SW 1271 (cell line): Measurements from ENCODE around the gene MIS18A.
"Not testable (repeated sequence)": the region's sequence is repeated elsewhere in the genome, so short reads cannot be mapped to it uniquely, and the experiment has no call there.

Experiments
- DNase-seq, 2 experiments: peaks; one replicate each; lab custom pipeline; 2025; lab: John Stamatoyannopoulos, UW

Gene MIS18A, protein sequence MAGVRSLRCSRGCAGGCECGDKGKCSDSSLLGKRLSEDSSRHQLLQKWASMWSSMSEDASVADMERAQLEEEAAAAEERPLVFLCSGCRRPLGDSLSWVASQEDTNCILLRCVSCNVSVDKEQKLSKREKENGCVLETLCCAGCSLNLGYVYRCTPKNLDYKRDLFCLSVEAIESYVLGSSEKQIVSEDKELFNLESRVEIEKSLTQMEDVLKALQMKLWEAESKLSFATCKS

DNA sequence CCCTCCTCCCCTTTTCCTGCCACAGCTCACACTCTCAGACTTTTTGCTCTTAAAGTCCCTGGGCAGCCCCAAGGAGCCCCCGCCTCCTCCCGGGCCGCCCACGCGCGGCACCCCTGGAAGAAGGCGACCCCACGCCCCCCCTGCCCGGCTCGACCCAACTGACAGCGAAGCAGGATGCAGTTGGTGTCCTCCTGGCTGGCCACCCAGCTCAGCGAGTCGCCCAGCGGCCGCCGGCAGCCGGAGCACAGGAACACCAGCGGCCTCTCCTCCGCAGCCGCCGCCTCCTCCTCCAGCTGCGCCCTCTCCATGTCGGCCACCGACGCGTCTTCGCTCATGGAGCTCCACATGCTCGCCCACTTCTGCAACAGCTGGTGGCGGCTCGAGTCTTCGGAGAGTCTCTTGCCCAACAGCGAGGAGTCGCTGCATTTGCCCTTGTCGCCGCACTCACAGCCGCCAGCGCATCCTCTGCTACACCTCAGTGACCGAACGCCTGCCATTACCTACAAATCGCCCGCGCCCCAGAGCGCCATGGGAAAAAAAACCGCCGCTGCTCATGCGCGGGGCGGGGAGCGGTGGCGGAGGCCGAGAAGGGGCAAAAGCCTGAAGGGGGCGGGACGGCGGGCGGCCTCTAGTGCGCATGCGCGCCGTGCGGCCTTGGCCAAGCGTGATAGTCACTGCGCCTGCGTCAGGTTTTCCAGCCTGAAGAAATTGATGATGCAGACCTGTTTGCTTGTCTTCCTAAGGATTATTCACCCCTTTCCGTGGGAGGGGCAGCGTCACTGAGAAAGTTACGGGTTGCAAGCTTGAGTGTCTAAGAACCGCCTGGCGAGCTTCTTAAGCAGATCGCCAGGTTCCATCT, at the start of gene MIS18A:
Gene MIS18A, minus strand, starts transcription at position 532 of the 859 bp plus-strand sequence. Its CDS starts 35 bp downstream, at position 497.
- peak; percentile 60 to 89 for DNase-seq

DNA sequence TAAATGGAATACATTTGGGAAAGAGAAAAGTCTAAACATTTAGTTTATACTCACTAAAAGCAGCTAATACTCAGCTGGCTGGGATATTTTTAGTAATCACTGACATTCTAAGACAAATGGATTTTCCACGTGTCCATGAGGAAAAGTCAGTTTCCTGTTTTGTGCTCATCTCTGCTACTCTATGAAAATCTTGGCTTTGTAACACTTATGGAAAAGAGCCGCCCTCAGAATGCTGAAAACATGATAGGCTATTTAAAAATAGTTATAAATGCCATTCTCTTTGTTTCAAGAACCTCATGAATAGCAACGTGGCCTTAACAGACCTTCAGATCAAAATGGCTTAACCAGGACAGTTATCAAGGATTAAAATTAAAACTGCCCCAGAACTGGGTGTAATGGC, 49.7 kb upstream of the MIS18A start:
- no peak for DNase-seq

DNA sequence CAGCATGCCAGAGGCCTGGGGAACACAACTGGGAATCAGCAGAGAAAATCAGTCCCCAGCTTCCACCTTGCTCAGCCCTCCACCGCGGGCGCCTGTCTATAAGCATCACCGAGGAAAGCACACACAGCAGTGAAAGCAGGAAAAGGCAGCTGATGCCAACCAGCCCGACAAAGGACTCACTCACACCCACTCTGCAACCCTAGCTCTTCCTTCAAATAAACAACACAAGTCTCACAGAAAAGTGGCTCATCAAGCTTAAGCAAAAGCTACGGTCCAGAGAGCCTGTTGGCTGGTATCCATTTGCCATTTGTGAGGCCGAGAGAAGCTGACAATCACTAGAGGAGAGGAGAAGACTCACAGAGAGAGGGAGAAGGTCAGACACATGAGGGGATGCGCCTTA, 46.9 kb upstream of the MIS18A start:
- DNase-seq = no peak

DNA sequence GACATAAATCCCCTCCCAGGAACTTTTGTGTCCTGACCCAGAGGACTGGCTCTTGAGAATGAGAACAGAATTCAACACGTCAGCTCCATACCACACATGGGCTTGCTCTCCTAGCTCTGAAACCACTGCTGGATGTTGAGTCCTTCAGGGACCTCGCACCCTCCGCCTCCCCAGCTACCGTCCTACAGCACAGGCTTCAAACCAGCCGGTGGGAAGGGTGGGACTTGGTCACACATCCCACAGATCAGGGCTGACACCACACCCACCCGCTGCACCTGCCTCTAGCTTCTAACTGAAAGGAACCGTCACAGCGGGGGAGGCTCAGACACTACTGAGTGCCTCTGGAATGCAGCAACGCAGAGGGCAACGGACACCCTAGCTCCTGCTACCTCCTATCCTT, 43.8 kb upstream of the MIS18A start:
- DNase-seq = no peak

DNA sequence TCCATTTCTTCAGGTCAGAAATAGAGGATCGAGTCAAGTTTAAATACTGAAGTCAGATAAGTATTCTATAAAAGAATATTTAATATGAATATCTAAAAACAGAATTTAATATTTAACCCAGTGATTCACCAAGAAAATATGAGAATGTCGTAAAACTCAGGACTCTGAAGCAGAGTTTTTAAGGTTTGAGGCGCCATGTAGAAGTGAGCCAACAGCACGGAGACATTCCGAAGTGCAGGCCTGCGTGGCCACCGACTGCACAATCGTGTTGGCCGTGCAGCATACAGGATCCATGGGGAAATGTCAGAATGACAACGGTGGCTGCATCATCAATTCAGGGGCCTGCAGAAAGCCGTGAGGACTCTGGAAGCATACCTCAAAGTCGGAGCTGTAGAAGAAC, 43.3 kb upstream of the MIS18A start:
- no peak for DNase-seq

DNA sequence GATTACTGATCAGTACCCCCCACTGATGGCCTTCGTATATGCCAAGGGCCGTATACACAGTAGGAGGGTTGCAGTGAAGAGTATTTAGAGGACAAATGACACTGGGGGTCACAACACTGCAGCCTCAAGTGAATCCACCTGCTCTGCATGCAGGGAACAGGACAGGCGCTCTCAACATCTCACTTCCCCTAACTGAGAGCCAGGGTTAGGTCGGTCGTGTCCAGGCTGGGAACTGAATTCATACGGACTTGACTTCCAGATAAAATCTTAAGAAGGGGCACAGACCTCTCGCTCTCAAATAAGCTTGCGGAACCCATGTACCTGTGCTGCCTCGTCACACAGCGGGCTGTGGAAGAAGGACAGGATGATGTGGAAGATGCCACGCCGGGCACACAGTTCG, 42.6 kb upstream of the MIS18A start:
- DNase-seq = no peak

DNA sequence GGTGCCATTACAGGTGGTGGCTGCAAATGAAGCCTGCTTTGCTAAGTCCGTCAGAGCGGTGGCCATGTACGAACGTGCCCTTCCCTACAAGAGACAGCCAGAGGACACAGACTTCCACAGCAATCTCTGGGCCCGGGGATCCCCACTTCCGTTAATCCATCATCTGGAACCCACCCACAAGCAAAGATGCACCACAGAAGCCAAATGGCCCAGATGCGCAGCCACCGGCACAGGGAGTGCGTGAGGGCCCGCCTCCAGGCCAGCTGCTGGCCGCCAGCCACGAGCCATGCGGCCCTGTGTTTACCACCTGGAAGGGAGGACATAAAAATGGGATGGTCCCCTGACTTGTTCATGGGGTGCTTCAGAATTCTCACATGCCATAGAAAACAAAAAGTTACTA, 41.9 kb upstream of the MIS18A start:
- DNase-seq = no peak

DNA sequence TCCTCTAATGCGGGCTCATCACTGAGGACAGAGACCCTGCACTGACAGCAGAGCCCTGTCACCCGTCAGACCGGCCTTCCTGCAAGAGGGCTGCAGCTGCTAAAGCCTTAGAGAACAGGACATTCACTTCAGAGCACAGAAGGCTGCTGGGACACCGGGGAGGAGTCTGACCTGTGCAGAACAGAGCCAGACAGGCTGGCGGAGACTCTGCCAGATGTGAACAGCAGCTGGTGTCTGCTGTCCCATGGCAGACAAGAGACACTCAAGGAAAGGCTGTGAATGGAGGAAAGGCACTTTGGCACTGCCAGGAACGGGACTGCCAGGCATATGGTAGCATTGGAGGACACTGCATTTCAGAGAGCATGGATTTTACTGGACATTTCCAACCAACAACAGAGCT, 41.2 kb upstream of the MIS18A start:
- DNase-seq = no peak

DNA sequence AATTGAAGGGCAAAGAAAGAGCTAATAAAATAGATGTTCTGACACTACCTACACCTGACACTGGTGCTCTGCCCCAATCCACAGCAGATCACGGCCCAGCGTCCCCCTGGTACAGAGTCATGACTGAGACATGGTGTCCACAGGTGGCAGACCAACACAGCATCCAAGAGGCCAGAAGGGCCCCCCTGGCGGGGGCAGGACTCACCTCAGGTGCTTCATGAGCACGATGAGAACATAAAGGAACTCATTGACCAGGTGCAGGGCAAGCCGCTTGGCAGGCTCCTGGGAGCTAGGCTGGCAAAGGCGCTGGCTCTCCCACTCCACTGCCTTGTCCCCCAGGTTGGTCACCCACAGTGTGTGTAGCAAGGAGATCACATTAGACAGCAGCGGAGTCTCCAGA, 40.2 kb upstream of the MIS18A start:
- DNase-seq = no peak

DNA sequence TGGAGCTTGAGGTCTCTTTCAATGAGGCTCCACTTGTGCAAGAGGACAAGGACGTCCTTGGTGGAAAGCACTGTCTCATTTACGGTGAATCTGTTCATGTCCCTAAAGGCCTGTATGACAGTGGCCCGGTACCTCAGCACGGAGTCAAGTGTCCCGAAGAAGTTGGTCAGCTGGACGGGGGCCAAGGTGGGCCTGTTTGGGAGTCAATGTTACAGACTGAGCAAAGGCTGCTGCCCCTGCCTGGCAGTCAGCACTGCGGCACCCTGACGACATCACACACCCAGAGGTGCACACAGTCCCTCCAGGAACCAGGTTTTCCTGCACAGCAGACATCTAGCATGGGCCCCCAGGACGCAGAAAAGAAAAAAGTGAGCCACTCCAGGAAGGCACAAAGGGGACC, 38.9 kb upstream of the MIS18A start:
- no peak for DNase-seq

DNA sequence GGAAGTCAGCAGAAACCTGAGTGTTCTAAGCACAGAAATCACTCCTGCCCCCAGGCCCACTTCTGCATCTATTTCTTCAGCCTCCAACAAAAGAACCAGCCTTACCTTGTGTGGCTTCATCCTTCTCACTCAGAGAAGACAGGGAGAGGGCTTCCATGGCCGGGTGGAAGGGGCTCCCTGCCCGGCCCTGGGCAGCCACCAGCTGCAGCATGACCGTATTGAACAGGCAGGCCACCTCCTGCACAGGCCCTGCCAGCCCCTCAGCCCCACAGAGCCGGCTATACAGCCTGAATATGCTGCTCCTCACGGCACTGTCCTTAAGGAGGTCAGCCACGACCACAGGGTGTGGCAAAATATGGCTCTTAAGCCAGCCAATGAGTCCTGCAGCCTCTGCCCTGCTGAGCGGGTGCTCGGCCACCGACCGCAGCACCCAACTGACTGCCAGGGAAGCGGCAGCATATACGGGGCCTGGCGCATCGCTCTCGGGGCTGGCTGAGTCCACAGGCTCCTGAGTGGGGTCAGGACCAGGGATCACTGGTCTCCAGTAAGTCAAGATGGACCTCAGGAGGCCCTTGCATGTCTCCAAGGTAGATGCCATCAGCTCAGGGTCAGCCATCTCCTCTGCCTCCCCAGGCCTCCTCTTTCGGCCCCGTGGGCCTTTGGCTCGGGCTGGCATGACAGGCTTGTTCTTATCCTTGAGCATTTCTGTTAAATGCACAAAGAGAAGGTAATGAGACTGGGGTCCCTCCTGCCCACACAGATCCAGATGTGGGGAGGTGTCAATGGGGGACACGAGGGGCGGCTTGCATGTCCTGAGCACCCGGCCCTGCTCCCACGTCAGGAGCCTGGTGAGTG, 37.7 kb upstream of the MIS18A start:
- DNase-seq = no peak

DNA sequence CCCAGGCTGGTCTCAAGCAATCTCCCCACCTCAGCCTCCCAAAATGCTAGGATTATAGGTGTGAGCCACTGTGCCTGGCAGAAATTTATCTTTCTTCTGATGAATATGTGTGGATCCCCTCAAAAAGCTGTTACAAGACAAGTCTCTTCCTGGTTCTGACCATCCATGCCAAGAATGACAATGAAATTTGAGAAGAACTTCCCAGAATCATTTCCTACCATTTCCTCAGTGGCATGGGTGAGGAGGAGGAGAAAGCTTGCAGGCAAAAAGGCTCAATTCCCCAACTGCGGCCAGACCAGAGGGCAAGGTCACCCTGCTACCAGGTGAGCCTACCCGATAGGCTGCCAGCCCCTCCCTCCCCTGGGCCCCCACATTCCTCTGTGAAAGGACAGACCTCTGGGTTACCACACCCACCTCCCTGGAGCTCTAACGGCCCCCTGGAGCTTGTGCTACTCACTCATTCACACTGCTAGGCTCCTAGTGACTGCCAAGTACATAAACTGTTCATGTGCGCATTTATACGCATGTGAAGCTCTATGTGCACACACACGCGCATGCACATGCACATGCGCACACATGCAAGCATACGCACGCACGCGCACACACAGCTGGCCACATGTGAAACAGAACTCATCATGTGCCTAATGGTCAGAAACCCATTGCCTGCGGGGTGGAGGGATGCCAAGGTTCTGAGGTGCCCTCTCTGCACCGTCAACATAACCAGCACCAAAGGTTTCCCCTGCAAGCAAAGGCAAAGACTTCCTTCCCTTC, 36.8 kb upstream of the MIS18A start:
- no peak for DNase-seq

DNA sequence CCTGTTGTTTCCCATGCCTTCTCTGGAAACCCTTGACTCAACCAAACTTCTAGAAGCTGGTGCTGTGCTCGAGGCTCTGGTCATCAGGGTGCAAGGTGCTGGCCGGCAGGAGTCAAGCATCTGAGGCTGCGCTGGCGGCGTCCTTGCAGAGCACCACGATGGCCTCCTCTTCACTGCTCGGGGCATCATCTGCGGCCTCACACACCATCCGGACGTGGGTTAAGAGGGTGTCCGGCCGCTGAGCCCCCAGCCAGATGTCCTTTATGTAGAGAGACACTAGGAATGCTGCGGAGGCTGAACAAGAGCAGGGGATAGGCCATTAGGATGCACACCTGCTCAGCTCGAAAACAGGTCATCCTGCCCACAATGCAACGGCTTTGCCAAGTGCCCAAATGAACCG, 36.0 kb upstream of the MIS18A start:
- DNase-seq = no peak

DNA sequence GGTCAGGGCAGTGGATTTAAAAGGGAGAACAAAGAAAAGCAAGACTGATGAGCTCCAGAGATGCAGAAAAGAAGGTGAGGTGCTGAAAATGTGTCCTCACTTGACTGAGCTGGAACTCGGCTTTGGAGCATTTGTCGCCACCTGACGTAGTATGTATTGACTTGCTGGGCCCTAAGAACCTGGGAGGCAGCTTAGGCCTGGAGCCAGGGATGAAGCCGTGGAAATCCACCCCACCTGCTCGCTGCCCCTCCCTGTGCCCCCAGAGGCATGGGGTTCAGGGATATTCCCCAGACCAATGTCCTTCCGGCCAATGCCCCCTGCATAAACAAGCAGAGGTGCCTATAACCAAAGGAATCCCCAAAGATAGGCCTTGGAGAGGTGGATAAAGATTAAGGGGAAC, 34.1 kb upstream of the MIS18A start:
- no peak for DNase-seq

DNA sequence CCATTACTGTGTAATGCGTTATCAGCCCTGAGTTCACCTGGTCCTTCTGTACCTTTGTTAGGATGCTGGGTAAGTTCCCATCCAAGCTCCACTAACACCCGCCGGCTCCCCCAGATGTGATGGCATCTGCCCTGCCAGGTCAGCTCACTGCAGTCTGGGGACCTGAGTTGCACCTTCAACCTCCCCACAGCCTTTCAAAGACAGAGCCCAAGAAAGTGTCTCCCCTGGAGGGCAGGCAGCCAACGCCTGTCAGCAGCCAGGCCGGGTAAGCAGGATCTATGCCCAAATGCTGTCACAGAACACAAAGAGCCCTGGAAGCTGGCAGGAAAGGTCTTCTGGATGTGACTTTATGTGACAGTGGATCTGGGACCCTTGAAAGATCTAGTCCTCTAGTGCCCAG, 33.5 kb upstream of the MIS18A start:
- no peak for DNase-seq

DNA sequence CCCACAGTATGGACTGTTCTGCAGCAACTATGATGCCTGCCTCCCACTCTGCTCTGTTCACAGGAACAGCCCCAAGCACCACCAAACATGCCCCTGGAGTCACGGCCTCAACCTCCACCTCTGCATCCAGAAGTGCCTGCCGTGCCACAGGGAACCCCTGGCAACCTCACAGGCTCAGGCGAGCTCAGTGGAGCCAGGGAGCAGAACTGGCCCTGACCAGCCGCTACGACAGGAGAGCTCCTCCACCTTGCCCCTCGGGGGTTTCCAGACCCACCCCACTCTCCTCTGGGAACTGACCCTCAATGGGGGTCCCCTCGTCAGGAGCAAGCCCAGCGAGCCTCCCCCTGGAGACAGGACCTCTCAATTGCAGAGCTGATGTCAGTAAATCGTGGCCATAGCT, 32.8 kb upstream of the MIS18A start:
- DNase-seq = no peak

DNA sequence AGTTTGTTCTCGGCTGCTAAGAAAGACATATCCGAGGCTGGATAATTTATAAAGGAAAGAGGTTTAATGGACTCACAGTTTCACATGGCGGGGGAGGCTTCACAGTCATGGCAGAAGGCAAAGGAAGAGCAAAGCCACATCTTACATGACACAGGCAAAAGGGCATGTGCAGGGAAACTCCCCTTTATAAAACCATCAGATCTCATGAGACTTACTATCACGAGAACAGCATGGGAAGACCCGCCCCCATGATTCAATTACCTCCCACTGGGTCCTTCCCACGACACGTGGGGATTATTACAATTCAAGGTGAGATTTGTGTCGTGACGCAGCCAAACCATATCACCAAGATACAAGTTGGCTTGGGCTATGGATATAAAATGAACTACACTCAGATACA, 32.1 kb upstream of the MIS18A start:
- not testable (repeated sequence) for DNase-seq

DNA sequence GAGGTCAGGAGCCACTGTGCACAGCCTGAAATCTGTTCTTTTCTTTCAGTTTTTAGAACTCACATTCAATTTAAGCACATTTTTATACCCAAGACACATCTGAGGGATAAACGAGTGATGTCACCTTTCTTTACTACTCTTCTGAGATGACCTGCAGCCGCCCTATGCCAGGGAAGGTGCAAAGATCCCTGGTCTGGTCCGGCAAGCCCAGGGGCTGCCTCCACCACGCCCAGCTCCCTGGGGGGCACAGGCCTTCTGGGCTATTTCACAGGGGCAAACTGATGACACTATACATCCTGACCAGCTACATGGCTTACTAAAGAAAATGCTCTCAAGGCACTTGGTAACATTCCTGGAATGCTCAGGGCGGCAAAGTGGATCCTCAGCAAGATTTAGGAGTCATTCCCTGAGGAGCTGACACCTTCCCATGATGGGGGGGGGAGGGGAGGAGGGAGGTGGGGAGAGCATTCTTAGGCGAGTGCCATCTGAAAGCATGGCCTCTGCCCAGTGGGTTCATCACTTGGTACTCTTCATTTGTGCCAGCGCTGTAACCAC, 31.1 kb upstream of the MIS18A start:
- DNase-seq = no peak

DNA sequence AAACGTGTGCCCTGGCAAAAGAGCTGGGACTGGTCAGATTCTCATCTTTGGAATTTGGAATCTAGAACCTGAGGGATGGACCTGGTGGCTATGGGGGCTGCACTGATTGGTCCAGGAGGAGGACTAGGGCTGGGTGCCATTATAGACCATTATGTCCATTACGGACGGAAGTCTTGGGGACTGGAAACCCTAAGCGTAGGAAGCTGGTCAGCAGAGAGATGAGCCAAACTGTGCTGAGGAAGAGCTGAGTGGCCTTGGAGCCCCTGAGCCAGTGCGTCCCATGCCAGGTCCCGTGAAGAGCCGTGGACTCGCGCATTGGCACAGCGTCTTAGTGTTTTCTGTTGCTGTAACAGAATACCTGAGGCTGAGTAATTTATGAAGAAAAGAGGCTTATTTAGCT, 29.8 kb upstream of the MIS18A start:
- no peak for DNase-seq

DNA sequence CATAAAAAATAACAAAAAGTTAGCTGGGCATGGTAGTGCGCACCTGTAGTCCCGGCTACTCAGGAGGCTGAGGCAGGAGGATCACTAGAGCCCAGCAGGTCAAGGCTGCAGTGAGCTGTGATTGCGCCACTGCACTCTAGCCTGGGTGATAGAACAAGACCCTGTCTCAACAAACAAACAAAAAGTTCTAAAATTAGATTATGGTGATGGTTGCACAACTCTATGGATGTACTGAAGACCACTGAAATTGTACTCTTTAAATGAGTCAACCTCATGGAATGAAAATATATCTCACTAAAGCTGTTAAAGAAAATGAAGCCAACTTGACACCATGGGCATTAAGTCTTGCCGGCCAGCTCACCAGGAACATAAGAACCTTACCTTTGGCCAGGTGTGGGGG, 28.9 kb upstream of the MIS18A start:
- DNase-seq = no peak

DNA sequence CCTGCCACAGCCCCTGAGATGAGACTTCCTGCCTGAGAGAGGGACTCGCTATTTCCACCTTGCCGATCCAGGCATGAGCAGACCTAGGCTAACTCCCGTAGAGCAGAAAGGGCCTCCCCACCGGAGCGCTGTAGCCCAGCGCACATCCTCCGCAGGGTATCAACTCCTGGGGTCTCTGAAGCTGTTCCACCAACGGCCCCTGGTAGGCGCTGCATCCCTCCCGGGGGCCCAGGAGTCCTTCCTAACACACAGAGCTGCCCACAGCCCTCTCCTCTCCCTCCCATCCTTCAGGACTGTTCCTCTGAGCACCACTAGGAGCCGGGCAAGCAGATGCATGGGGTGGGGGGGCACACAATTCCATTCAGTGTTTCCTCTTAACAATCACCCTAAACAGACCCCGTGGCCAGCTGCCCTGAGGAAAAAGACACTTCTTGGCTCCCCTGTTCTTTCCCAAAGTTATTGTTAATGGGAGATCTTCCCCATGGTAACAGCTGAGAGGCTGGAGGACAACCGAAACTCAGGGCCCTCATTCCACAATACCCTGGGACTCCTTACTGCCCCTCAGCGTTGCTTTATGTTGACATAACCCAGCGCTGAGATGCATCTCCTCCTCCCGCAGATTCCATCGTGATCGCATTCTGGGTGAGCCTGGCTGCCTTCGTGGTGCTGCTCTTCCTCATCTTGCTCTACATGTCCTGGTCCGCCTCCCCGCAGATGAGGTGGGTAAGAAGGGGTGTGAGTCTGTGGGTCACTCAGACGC, 27.4 kb upstream of the MIS18A start:
- DNase-seq = no peak
